Osteocyte (in vitro differentiated cells): ENCODE data around the gene ATP6AP2. TPM values are rescaled to one million over a fixed set of nuclear protein-coding genes. Genes with fewer than 3 reads are reported as not detected.
"Not testable (repeated sequence)": the region's sequence is repeated elsewhere in the genome, so short reads cannot be mapped to it uniquely, and the experiment has no call there.

Source experiments
- DNase-seq: peaks from one replicate; pipeline ENCODE4 v3.0.0; 2021; ENCODE audit warnings: mixed read lengths; ENCODE audit not compliant: unreplicated experiment; ENCODE audit errors: extremely low spot score
- H3K27ac Mint-ChIP-seq: one replicate; pipeline ENCODE4 v1.8.0; 2021; ENCODE audit warnings: mild to moderate bottlenecking, mixed read lengths; ENCODE audit not compliant: unreplicated experiment
- H3K27me3 Mint-ChIP-seq: one replicate; pipeline ENCODE4 v1.8.0; 2021; ENCODE audit warnings: mixed read lengths; ENCODE audit not compliant: unreplicated experiment
- H3K36me3 Mint-ChIP-seq: one replicate; pipeline ENCODE4 v1.8.0; 2021; ENCODE audit warnings: mixed read lengths; ENCODE audit not compliant: unreplicated experiment
- H3K4me1 Mint-ChIP-seq: one replicate; pipeline ENCODE4 v1.8.0; 2021; ENCODE audit warnings: mixed read lengths; ENCODE audit not compliant: unreplicated experiment
- H3K4me3 Mint-ChIP-seq: one replicate; pipeline ENCODE4 v1.8.0; 2021; ENCODE audit warnings: mild to moderate bottlenecking, moderate library complexity, mixed read lengths; ENCODE audit not compliant: unreplicated experiment
- H3K9me3 Mint-ChIP-seq: one replicate; pipeline ENCODE4 v1.8.0; 2021; ENCODE audit warnings: mixed read lengths; ENCODE audit not compliant: unreplicated experiment
- CTCF ChIP-seq: fragments of 200-600 bp; sonication (generic); IDR thresholded peaks from 2 replicates; pipeline ENCODE4 v1.5.0; 2021; ENCODE audit warnings: antibody characterized with exemption, mild to moderate bottlenecking, moderate library complexity
- total RNA-seq: library from RNA; stranded (reverse); gene quantifications from 2 replicates; pipeline ENCODE4 v1.2.1, GENCODE V29; 2021

The ATP6AP2 gene
- total RNA-seq, 1 donor from 2014 or later, result 154 TPM

- Mint-ChIP-seq H3K4me3 (no peak overlapping the region), H3K4me1 (no peaks in the 10 kb centered on the region), H3K36me3 (no peaks in the 10 kb centered on the region), H3K9me3 (no peaks in the 10 kb centered on the region), H3K27me3 (peaks cover 7% of the 10 kb centered on the region), H3K27ac (no peak overlapping the region)
- DNase-seq, result no peak
- no peak for TF ChIP-seq CTCF
These were observed 17.0 kb upstream of the ATP6AP2 start for GRCh38 chrX:40563784-40564183.

- DNase-seq, result no peak
- H3K9me3 Mint-ChIP-seq, result no peaks in the 10 kb centered on the region
These were observed 16.3 kb upstream of the ATP6AP2 start for GRCh38 chrX:40564447-40564846.

GRCh38 chrX:40570346-40571093 is 10.2 kb upstream of the ATP6AP2 start:
- H3K4me3 Mint-ChIP-seq, result no peak overlapping the region
- H3K27me3 Mint-ChIP-seq, result peaks cover 20% of the 10 kb centered on the region
- no peak overlapping the region for H3K27ac Mint-ChIP-seq
- TF ChIP-seq CTCF, result no peak
- H3K9me3 Mint-ChIP-seq, result no peaks in the 10 kb centered on the region
- H3K36me3 Mint-ChIP-seq, result no peaks in the 10 kb centered on the region
- DNase-seq, result no peak
- H3K4me1 Mint-ChIP-seq, result no peaks in the 10 kb centered on the region

More at GRCh38 chrX:40564447-40564846, 16.3 kb upstream of the ATP6AP2 start:
- H3K27ac Mint-ChIP-seq, result no peak overlapping the region
- no peak for TF ChIP-seq CTCF
- no peaks in the 10 kb centered on the region for H3K4me1 Mint-ChIP-seq
- H3K4me3 Mint-ChIP-seq, result no peak overlapping the region
- H3K36me3 Mint-ChIP-seq, result no peaks in the 10 kb centered on the region
- peaks cover 11% of the 10 kb centered on the region for H3K27me3 Mint-ChIP-seq

GRCh38 chrX:40571164-40571563 is 9.6 kb upstream of the ATP6AP2 start:
- not testable (repeated sequence) for H3K27ac Mint-ChIP-seq, H3K36me3 Mint-ChIP-seq, H3K9me3 Mint-ChIP-seq, H3K4me1 Mint-ChIP-seq, DNase-seq, H3K4me3 Mint-ChIP-seq
- H3K27me3 Mint-ChIP-seq, result peaks cover 18% of the 10 kb centered on the region

- Mint-ChIP-seq H3K27ac (no peak overlapping the region), H3K27me3 (peaks cover 15% of the 10 kb centered on the region), H3K4me1 (no peaks in the 10 kb centered on the region), H3K36me3 (no peaks in the 10 kb centered on the region), H3K4me3 (no peak overlapping the region), H3K9me3 (no peaks in the 10 kb centered on the region)
- no peak for TF ChIP-seq CTCF
- DNase-seq, result no peak
These were observed 9.2 kb upstream of the ATP6AP2 start for GRCh38 chrX:40571600-40571999.
